Activated CD4-positive, alpha-beta T cell treated with anti-CD3 and anti-CD28 coated beads, Interleukin-2, Interleukin-4, amounts not matched to agents 100 ng/mL and 50 ng/mL, durations not matched to agents 16 hours and 8 hours (primary cell): ENCODE results near the gene SPRR2A.
A peak's percentile ranks its signal among the peaks of the same experiment; 100 is the strongest.
"Not testable (repeated sequence)": the region's sequence is repeated elsewhere in the genome, so short reads cannot be mapped to it uniquely, and the experiment has no call there.

Experiments used
- DNase-seq: peaks from one replicate; pipeline ENCODE4 v3.0.0-alpha.2; 2020; ENCODE audit warnings: low spot score

Gene SPRR2A

GRCh38 chr1:153057375-153057774, at the start of gene SPRR2A:
SPRR2A (minus strand) TSS chr1:153057512; CDS start chr1:153056735, 777 bp downstream.
- no peak for DNase-seq

- peak; percentile 14 for DNase-seq
Measured at GRCh38 chr1:153100245-153100644, 42.9 kb upstream of the SPRR2A start.

- no peak for DNase-seq
Measured at GRCh38 chr1:153099461-153100045, 42.2 kb upstream of the SPRR2A start.

- DNase-seq = no peak
Measured at GRCh38 chr1:153095764-153096163, 38.5 kb upstream of the SPRR2A start.

DNA sequence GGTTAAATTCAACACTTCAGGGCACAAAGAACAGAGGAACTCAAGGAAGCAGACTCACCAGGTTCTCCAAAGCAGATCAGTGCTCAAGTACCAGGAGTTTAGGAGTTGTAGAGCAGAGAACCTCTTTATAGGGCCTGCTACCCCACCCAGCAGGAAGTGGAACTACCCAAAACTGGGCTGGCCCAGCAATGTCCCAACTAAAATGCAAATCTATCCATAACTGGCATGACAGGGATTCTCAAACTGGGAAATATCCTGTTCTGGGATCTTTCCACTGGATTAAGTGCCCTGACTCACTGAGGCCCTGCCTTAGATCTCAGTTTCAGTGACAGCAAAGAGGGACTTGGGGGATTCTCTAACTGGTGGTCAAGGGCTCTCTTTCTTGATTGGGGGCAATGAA, 37.1 kb upstream of the SPRR2A start, which contains the start of gene SPRR2E:
Gene SPRR2E (minus strand): TSS at position 101 of the 400 bp plus-strand sequence. CDS start 775 bp downstream, outside the sequence.
- DNase-seq = no peak

- no peak for DNase-seq
Measured at GRCh38 chr1:153087652-153088051, 30.3 kb upstream of the SPRR2A start.

DNA sequence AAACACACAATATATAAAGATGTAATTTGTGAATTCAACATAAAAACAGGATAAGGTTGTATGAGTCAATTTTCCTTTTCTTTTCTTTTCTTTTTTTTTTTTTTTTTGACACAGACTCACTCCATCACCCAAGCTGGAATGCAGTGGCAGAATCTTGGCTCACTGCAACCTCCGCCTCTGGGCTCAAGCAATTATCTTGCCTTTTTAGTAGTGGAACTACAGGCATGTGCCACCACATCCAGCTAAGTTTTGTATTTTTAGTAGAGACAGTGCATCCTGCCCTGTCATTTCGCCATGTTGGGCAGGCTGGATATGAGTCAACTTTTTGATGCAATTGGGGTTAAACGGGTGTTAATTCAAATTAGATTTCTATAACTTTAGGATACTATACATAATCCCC, 24.4 kb upstream of the SPRR2A start:
- no peak for DNase-seq

GRCh38 chr1:153072806-153073726, 15.8 kb upstream of the SPRR2A start:
- no peak for DNase-seq

GRCh38 chr1:153071511-153071910, 14.2 kb upstream of the SPRR2A start, which contains the start of gene SPRR2B:
SPRR2B (minus strand) TSS chr1:153071611; CDS start chr1:153070839, 772 bp downstream.
- no peak for DNase-seq

GRCh38 chr1:153070243-153070642, 12.9 kb upstream of the SPRR2A start:
- no peak for DNase-seq

- no peak for DNase-seq
Measured at GRCh38 chr1:153058826-153059784, 1.8 kb upstream of the SPRR2A start.

DNA sequence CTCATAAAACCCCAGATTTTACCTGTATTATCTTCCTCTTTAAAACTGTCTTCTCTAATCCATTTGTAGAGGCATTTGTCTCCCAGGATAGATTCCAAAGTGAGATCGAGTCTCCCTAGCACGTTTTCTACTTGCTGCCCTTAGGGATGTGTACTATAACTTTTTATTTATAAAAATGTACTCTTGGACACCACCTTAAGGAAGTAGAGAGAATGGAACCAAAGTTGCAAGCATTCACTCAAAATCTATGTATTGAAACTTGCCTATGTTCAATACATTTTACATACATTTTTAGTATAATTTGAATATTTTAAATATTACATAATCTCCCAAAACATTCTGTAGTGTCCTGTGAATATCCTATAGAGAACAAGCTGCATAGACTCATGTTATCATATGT, 842 bp upstream of the SPRR2A start:
- DNase-seq = no peak

GRCh38 chr1:153056111-153056510, 1.2 kb downstream of the SPRR2A start:
- DNase-seq = not testable (repeated sequence)

DNA sequence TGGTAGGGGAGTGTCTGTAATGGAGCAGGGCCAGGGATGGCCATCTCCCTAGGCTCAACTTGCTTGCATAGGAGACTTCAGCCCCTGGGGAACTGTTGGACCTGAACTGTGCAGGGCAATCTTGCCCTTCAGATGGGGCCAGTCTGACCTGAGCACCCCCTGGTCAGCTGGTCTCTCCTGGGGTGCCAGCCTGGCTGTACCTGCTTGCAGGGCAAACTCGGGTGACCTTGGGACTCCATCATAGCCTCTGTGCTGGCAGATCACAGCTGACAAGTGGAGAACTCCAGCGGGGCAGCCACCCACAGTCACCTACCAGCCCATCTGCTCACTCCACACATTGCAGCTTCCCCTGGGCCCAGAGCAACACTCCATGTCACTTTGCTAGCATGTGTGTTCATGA, 8.1 kb downstream of the SPRR2A start:
- no peak for DNase-seq

- DNase-seq = no peak
Measured at GRCh38 chr1:153040950-153041631, 16.2 kb downstream of the SPRR2A start, which contains the start of gene SPRR2D. SPRR2D (minus strand) TSS chr1:153041120; CDS start chr1:153040346, 774 bp downstream.

DNA sequence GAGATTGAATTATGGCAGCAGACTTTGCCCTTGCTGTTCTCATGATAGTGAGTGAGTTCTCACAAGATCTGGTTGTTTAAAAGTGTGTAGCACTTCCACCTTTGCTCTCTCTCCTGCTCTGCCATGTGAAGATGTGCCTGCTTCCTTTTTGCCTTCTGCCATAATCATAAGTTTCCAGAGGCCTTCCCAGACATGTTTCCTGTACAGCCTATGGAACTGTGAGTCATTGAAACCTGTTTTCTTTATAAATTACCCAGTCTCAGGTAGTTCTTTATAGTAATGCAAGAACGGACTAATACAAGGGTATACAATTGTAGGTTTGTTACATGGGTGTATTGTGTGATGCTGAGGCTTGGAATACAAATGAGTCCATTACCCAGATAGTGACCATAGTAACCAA, 22.1 kb downstream of the SPRR2A start:
- DNase-seq = no peak

DNA sequence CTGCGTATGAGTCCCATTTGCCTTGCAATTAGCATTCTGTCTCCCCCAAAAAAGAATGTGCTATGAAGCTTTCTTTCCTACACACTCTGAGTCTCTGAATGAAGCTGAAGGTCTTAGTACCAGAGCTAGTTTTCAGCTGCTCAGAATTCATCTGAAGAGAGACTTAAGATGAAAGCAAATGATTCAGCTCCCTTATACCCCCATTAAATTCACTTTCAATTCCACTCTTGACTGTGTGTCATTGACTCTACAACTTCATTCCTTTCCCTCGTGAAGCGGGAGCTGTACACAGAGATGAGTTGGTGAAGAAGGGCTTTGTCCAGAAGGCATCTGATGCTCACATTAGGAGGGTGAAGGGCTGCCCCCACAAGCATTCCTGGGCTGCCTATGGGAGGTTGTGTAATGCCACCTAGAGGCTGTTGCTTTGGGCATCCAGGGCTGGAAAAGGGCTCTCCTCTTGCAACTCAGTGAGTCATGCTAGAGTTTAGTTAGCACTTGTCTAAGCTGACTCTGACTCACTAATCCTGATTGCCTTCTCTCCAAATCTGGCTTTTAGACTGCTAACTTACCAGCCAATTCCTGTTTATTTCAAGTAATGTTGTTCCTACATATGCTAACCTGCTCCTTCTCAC, 24.5 kb downstream of the SPRR2A start:
- peak; percentile 4 for DNase-seq

DNA sequence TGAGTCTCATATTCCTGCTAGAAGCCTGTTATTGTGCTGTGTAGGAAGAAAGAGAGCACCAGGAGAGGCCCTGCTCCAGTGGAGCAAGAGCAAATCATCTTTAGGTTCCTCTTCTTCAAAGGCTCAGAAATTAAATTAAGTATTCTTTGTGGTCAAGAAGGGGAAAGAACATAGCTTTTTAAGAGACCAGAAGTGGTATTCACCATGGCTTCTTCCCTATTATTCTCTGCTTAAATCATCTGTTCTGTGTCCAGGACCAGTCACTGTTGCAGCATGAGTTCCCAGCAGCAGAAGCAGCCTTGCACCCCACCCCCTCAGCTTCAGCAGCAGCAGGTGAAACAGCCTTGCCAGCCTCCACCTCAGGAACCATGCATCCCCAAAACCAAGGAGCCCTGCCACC, 25.2 kb downstream of the SPRR2A start:
- DNase-seq = no peak

- no peak for DNase-seq
Measured at GRCh38 chr1:153030895-153031294, 26.4 kb downstream of the SPRR2A start, which contains the start of gene SPRR1B. SPRR1B (plus strand) TSS chr1:153031203; CDS start chr1:153032346, 1,143 bp downstream.

DNA sequence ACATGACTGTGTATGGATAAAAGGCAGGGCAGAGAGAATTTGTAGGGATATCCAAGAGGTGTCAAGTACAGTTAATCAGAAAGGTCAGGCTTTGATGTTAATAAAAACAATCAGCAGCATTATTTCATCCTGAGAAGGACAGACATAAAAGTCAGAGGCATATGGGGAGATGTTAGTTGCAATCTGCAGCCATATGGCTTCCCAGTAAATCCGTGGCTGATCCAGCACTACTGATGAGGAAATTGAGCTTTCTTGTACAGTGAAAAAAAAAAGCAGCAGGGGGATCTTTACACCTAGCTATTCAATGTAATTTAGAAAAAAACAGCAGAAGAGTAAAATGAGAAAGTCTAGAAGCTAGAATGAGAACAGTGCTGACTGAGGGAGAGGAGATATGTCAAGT, 28.5 kb downstream of the SPRR2A start:
- no peak for DNase-seq

- no peak for DNase-seq
Measured at GRCh38 chr1:153025797-153026196, 31.5 kb downstream of the SPRR2A start.
